Measurements from ENCODE around the gene COPS3.

GRCh38 chr17:17289701-17290100, 8.7 kb upstream of the COPS3 start:
- TF ChIP-seq CTCF (IDR thresholded peaks at IDR 0.05) = no peak
- no peak for TF ChIP-seq POLR2A (IDR thresholded peaks at IDR 0.05)
